Measurements from ENCODE around the gene RPGRIP1L. TPM values are rescaled to one million over a fixed set of nuclear protein-coding genes. Genes with fewer than 3 reads are reported as not detected.
A peak's percentile ranks its signal among the peaks of the same experiment; 100 is the strongest.

Gene RPGRIP1L
- total and polyA plus RNA-seq, 2 donors (not counting 1 experiment from before 2014, with no cell fraction given) = 1.0 to 7.1 TPM

GRCh38 chr16:53559270-53559951 is 144.2 kb downstream of the RPGRIP1L start:
- H3K9me3 ChIP-seq (ENCODE audit: control extremely low read depth in 1 of 3, control insufficient read depth in 2 of 3, insufficient read depth in 1 of 3, low read length in 2 of 3) = no peaks in the 10 kb centered on the region
- H3K27me3 Mint-ChIP-seq = peaks cover 13% of the 10 kb centered on the region
- no peak for TF ChIP-seq CTCF (IDR thresholded peaks at IDR 0.05)
- no peak for TF ChIP-seq EZH2 (IDR thresholded peaks at IDR 0.05; ENCODE audit: borderline replicate concordance, insufficient read depth, low read depth, low read length, poor library complexity, severe bottlenecking)
- no peak overlapping the region for H3K4me2 ChIP-seq (replicated peaks; ENCODE audit: low read depth, low read length, poor library complexity, severe bottlenecking)
- H3K4me1 Mint-ChIP-seq = no peaks in the 10 kb centered on the region
- no peak for ATAC-seq (ENCODE audit: low read depth)
- no peaks in the 10 kb centered on the region for H3K79me2 ChIP-seq (ENCODE audit: control insufficient read depth, insufficient read depth, low read length)
- POLR2A ChIA-PET = no interaction called here
- no peak overlapping the region for H3K27ac ChIP-seq (ENCODE audit: low read length in 2 of 2)
- no peaks in the 10 kb centered on the region for H3K27me3 ChIP-seq (replicated peaks in 1 of 4; ENCODE audit: control extremely low read depth in 1 of 4, control insufficient read depth in 3 of 4, insufficient read depth in 4 of 4, low read length in 3 of 4)
- H3K27ac Mint-ChIP-seq = no peak overlapping the region
- 88% methylated on average over 4 of the region's 5 CpGs for WGBS (ENCODE audit: insufficient coverage)
- H3K36me3 ChIP-seq (replicated peaks in 1 of 2; ENCODE audit: control extremely low read depth in 1 of 2, control insufficient read depth in 1 of 2, extremely low read depth in 1 of 2, insufficient read depth in 2 of 2, low read length in 1 of 2) = no peaks in the 10 kb centered on the region
- no peaks in the 10 kb centered on the region for H4K20me1 ChIP-seq (ENCODE audit: control insufficient read depth, insufficient read depth, low read length, poor library complexity, severe bottlenecking)
- no peak overlapping the region for H3K4me3 ChIP-seq (ENCODE audit: control extremely low read depth in 1 of 5, extremely low read depth in 1 of 5, insufficient read depth in 1 of 5, low read depth in 2 of 5, low read length in 4 of 5)
- intact Hi-C loops (cut with micrococcal nuclease) = no loop called here
- H3K9me3 Mint-ChIP-seq (ENCODE audit: insufficient read depth) = no peaks in the 10 kb centered on the region
- DNase-seq = no peak
- CTCF ChIA-PET = interaction anchor here (1.5 kb wide), 1 partner anchor 10 kb away, joined by 9 read pairs; no protein-coding TSS in a partner anchor
- no peaks in the 10 kb centered on the region for H3K4me1 ChIP-seq (ENCODE audit: control insufficient read depth in 2 of 2, insufficient read depth in 2 of 2, low read length in 2 of 2)
- no peak overlapping the region for H3K9ac ChIP-seq (ENCODE audit: low read length)
- H3K4me3 Mint-ChIP-seq = no peak overlapping the region
- H2AFZ ChIP-seq (ENCODE audit: insufficient read depth, low read depth, low read length, poor library complexity, severe bottlenecking) = peak overlapping the region; percentile 27

DNA sequence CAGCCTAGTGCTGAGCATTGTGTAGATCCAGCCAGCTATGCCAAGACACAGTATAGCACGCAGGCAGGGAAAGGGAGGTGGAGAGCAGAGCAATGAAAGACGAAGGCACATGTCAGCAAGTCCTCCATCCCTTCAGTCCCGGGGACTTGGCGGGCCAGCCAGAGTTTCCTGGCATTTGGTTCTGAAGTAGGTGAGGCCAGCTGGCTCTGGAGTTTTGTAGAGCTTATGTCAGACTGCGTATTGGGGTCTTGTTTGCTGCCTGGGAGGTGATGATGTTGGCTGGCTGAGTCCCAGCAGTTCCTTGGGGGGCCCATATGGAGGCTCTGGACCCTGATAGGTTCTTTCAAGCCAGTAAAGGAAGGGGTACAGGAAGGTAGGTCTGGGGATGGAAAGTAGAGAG is 144.9 kb downstream of the RPGRIP1L start:
- Histone ChIP-seq H3K27ac (ENCODE audit: low read length in 2 of 2) (no peak overlapping the region), H4K20me1 (ENCODE audit: control insufficient read depth, insufficient read depth, low read length, poor library complexity, severe bottlenecking) (no peaks in the 10 kb centered on the region), H3K4me3 (ENCODE audit: control extremely low read depth in 1 of 5, extremely low read depth in 1 of 5, insufficient read depth in 1 of 5, low read depth in 2 of 5, low read length in 4 of 5) (no peak overlapping the region), H3K79me2 (ENCODE audit: control insufficient read depth, insufficient read depth, low read length) (no peaks in the 10 kb centered on the region), H2AFZ (ENCODE audit: insufficient read depth, low read depth, low read length, poor library complexity, severe bottlenecking) (no peak overlapping the region), H3K9ac (ENCODE audit: low read length) (no peak overlapping the region), H3K27me3 (replicated peaks in 1 of 4; ENCODE audit: control extremely low read depth in 1 of 4, control insufficient read depth in 3 of 4, insufficient read depth in 4 of 4, low read length in 3 of 4) (no peaks in the 10 kb centered on the region), H3K4me1 (ENCODE audit: control insufficient read depth in 2 of 2, insufficient read depth in 2 of 2, low read length in 2 of 2) (no peaks in the 10 kb centered on the region), H3K9me3 (ENCODE audit: control extremely low read depth in 1 of 3, control insufficient read depth in 2 of 3, insufficient read depth in 1 of 3, low read length in 2 of 3) (no peaks in the 10 kb centered on the region), H3K36me3 (replicated peaks in 1 of 2; ENCODE audit: control extremely low read depth in 1 of 2, control insufficient read depth in 1 of 2, extremely low read depth in 1 of 2, insufficient read depth in 2 of 2, low read length in 1 of 2) (no peaks in the 10 kb centered on the region), H3K4me2 (replicated peaks; ENCODE audit: low read depth, low read length, poor library complexity, severe bottlenecking) (no peak overlapping the region)
- no peak overlapping the region for H3K27ac Mint-ChIP-seq
- TF ChIP-seq EZH2 (IDR thresholded peaks at IDR 0.05; ENCODE audit: borderline replicate concordance, insufficient read depth, low read depth, low read length, poor library complexity, severe bottlenecking) = no peak
- no peak for TF ChIP-seq CTCF (IDR thresholded peaks at IDR 0.05)
- H3K9me3 Mint-ChIP-seq (ENCODE audit: insufficient read depth) = no peaks in the 10 kb centered on the region
- ChIA-PET CTCF (interaction anchor here (1.5 kb wide), 1 partner anchor 9 kb away, joined by 9 read pairs; no protein-coding TSS in a partner anchor), POLR2A (no interaction called here)
- 93% methylated on average over 5 of the region's 5 CpGs for WGBS (ENCODE audit: insufficient coverage)
- no peak overlapping the region for H3K4me3 Mint-ChIP-seq
- H3K4me1 Mint-ChIP-seq = no peaks in the 10 kb centered on the region
- DNase-seq (no peak), ATAC-seq (ENCODE audit: low read depth) (no peak)
- intact Hi-C loops (cut with micrococcal nuclease) = no loop called here
- H3K27me3 Mint-ChIP-seq = peaks cover 7% of the 10 kb centered on the region
